Stimulated activated CD8-positive, alpha-beta memory T cell treated with anti-CD3 and anti-CD28 coated beads, Interleukin-4, amount 100 ng/mL, for 1 hour (primary cell): ENCODE results near the gene FOXO6.

ENCODE experiments used
- DNase-seq, 2 donors: peaks; one replicate each; pipeline ENCODE4 v3.0.0-alpha.2; 2020; ENCODE audit warnings: low read depth in 2 of 2, low spot score in 1 of 2

The FOXO6 gene

GRCh38 chr1:41365772-41366454 lies 4.7 kb downstream of the FOXO6 start:
- DNase-seq: no peak

DNA sequence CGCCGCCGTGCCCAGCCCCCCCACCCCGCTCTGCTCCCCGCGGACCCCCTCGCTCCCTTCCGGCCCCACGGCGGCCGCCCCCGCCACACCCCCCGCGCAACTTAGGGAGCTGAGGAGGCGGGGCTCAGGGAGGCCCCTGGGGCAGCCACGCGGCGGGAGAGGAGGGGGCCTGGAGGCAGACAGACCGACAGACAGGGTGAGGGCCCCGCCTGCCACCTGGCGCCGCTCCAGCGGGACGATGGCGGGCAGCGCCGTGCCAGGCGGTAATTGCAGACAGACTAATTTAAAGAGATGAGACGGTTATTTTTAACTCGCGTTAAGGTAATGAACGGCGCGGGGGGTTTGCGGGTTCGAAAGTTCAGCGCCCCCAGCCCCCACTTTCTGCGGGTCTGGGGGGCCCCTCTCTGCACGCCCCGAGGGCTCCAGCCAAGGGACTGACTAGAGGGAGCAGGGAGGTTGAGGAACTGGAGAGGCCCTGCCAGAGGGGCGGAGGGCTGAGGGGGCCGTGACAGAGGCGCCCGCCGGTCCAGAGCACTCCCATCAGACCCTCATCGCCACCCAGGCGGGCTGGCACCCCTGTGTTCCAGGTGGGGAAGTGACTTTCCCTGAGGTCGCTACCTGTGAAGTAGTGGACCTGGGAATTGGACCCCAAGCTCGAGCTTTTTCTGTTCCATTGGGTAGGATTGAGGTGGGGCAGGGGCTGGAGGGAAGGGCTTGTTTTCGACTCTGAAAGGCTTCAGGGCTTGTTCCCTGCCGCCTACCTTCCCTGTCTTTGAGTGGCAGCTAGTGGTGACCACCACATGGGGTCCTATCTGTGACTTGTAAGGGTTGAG lies 5.4 kb downstream of the FOXO6 start:
- no peak for DNase-seq

DNA sequence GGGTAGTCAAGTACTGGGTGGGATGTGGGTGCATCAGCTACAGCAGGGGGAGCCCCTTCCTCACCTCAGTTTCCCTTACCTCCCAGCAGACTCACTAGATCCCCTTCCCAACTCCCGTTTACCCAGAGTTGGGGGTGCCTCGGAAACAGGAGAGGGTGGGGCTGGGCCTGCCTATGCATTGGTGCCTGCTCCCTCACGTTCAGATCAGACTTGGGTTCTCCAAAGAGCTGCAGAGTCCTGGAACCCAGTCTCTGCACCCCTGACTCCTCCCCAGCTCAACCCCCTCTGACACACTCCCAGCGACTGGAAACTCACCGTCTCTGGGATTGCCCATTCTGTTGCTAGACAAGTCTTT lies 6.0 kb downstream of the FOXO6 start:
- DNase-seq: no peak

DNA sequence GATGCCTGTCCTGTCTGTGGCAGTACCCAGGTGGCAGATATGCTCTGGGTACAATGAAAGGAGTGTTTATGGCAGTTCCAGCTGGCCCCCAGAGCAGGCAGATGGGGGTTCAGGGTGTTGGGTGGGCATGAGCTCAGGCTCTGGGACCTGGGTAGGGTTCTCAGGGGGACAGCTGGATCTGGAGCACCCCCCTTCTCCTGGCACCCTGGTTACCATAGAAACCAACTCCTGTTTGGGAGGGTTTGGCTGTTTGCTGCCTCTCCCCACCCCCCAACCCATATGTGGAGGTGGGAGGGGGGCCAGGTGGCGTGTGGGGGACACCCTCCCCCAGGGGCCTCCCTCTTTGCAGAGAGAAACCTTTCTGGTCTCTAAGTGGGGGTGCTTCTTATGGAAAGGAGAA lies 7.1 kb downstream of the FOXO6 start:
- DNase-seq: no peak

DNA sequence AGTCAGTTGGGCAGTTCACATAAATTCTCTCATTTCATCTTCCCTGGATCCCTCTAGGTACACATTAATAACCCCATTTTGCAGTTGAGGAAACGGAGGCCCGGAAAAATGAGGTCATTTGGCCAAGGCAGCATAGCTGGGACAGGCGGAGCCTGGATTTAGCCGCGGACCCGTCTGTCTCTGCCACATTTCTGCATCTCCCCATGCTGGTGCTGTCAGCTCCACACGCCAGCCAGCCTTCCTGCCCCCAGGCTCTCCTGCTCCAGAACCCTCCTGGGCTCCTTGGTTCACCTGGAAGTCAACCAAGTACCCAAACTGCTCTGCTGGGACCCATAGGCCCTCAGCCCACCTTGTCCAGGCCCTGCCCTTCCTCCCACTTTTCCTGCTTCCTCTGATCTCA lies 7.6 kb downstream of the FOXO6 start:
- DNase-seq: no peak

- DNase-seq: no peak
These were observed 8.3 kb downstream of the FOXO6 start for GRCh38 chr1:41369531-41369930.

DNA sequence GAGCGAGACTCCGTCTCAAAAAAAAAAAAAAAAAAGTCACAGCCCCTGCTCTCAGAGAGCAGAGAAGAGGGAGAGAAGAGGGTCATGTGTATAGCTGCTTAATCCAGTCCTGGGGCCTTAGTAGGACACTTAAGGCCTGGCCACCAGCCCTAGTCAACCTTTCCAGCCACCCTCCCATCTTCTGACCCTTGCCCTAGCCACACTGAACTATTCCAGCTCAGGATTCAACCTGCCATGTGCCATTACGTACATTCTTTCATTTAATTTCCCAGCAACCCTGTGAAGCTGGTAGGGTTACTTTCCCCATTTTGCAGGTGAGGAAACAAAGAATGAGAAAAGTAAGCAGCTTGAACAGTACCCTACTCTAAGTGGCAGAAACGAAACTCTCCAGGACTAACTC lies 9.0 kb downstream of the FOXO6 start:
- no peak for DNase-seq

DNA sequence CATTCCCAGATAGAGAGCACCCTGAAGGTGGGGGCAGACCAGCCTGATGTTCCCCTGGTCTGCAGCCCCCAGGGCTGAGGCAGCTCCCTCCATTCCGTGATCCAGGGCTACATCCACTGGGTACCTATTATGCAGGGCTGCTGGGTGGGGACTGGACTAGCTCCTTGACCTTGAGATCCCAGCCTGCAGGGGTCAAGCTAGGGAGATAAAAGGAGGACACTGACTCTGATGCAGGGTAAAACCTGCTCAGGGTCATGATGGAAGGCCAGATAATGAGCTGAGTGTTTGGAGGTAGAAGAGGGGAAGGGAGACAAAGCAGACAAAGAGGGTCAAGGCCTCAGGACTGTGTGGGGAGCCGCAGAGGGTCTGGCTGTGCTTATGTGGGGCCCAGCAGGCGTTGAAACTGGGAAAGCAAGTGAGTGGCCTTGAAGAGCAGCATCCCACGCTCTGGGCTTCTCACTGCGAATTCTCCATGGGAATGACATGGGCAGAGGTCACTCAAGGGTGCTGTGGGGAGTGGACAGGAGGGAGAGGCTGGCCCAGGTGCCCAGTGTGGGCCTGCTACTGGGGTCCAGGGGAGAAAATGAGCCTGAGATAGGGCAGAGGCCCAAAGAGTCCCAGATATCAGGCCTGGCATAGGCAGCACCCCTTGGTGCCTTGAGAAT lies 9.7 kb downstream of the FOXO6 start:
- no peak for DNase-seq

GRCh38 chr1:41371630-41372599 lies 10.7 kb downstream of the FOXO6 start:
- no peak for DNase-seq

- no peak for DNase-seq
These were observed 11.4 kb downstream of the FOXO6 start for GRCh38 chr1:41372600-41372993.

DNA sequence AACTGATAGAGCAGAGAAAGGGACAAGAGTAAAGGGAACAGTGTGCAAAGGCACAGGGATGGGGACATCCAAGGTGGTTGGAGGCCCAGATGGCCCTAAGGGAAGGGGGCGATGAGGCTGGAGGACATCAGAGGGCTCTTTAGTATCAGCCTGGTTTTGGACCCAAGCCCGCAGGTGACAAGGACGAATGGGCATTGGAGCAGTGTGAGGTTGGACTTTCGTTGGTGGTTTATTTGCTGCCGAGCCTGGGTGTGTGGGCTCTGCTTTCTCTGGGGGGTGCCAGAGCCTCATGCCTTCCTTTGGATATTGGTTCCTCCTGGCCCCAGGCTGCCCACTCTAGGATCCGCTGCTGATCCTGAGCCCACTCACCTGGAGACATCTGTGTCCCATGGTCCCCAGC lies 12.1 kb downstream of the FOXO6 start:
- DNase-seq: no peak

GRCh38 chr1:41374711-41375110 lies 13.5 kb downstream of the FOXO6 start:
- DNase-seq: no peak

- DNase-seq: no peak
These were observed 16.2 kb downstream of the FOXO6 start for GRCh38 chr1:41377397-41377796.

- DNase-seq: no peak
These were observed 17.0 kb downstream of the FOXO6 start for GRCh38 chr1:41378222-41378621.

DNA sequence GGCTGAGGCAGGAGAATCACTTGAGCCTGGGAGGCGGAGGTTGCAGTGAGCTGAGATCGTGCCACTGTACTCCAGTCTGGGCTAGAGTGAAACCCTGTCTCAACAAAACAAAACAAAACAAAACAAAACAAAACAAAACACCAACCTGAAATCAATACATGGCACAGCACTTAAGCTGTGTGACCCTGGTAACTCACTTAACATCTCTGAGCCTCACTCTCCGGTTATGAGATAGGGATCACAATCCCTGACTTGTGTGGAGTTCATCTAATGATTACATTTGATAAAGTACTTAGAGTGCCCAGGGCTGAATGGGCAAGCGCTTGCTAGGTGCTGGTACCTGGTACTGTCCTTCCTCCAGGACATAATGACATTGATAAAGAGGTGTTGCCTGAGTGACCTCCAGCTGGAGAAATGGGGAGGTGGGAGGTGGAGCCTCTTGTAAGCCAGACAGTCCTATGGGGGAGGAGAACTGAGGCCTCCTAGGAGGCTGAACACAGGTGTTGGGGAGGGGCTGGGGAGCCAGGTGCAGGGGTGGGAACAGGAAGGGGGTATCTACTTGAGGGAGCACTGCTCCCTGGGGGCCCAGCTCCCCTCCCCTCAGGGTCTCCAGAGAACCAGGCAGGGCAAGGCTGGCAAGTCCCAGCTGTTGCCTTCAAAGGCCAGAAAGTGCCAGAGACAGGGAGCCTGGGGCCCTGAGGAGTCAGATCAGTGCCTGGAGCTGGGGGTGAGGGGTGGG lies 17.9 kb downstream of the FOXO6 start:
- no peak for DNase-seq

- no peak for DNase-seq
These were observed 18.5 kb downstream of the FOXO6 start for GRCh38 chr1:41379738-41380130.

GRCh38 chr1:41380195-41380594 lies 19.0 kb downstream of the FOXO6 start:
- DNase-seq: no peak

- no peak for DNase-seq
These were observed 19.9 kb downstream of the FOXO6 start for GRCh38 chr1:41380979-41381691.

DNA sequence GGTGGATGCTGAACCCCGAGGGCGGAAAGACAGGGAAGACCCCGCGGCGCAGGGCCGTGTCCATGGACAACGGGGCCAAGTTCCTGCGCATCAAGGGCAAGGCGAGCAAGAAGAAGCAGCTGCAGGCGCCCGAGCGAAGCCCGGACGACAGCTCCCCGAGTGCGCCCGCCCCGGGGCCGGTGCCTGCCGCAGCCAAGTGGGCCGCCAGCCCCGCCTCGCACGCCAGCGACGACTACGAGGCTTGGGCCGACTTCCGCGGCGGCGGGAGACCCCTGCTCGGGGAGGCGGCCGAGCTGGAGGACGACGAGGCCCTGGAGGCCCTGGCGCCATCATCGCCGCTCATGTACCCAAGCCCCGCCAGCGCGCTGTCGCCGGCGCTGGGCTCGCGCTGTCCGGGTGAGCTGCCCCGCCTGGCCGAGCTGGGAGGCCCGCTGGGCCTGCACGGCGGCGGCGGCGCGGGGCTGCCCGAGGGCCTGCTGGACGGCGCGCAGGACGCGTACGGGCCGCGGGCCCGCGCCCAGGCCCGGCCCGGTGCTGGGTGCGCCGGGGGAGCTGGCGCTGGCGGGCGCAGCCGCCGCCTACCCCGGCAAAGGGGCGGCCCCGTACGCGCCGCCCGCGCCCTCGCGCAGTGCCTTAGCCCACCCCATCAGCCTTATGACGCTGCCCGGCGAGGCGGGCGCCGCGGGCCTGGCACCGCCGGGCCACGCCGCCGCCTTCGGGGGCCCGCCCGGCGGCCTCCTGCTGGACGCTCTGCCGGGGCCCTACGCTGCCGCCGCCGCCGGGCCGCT lies 20.7 kb downstream of the FOXO6 start:
- DNase-seq: no peak
